Fibroblast of lung (primary cell): Measurements from ENCODE around the gene JTB. TPM values are rescaled to one million over a fixed set of nuclear protein-coding genes. Genes with fewer than 3 reads are reported as not detected.
A peak's percentile ranks its signal among the peaks of the same experiment; 100 is the strongest.

ENCODE experiments used
- DNase-seq, 2 donors: peaks; one replicate each; pipeline versions ENCODE4 v3.0.0 to v3.0.0-alpha.2; 2010; ENCODE audit warnings: low read depth in 2 of 2
- H2AFZ ChIP-seq: 2 replicates; pipeline ENCODE4 v1.5.1; 2012; ENCODE audit warnings: low read length, control low read depth, inconsistent platforms
- H3K27ac ChIP-seq: 2 replicates; pipeline ENCODE4 v1.5.1; 2011; ENCODE audit warnings: low read length, control low read depth; ENCODE audit not compliant: insufficient read depth
- H3K27me3 ChIP-seq: 2 replicates; pipeline ENCODE4 v1.5.1; 2011; ENCODE audit warnings: mild to moderate bottlenecking, low read length; ENCODE audit not compliant: control insufficient read depth, insufficient read depth
- H3K36me3 ChIP-seq: 2 replicates; pipeline ENCODE4 v1.5.1; 2011; ENCODE audit warnings: low read length; ENCODE audit not compliant: control insufficient read depth, insufficient read depth
- H3K4me1 ChIP-seq: 2 replicates; pipeline ENCODE4 v1.5.1; 2011; ENCODE audit warnings: low read length; ENCODE audit not compliant: control insufficient read depth, insufficient read depth; ENCODE audit errors: extremely low read depth
- H3K4me2 ChIP-seq: 2 replicates; pipeline ENCODE4 v1.5.1; 2011; ENCODE audit warnings: low read length, control low read depth; ENCODE audit not compliant: insufficient read depth; ENCODE audit errors: extremely low read depth
- H3K4me3 ChIP-seq, 4 experiments: fragments of 200-600 bp in 1 of 4; sonication (generic) in 1 of 4; replicated peaks in 1 of 4; 2 replicates each; pipeline ENCODE4 v1.5.1; 2011 to 2016; ENCODE audit warnings: low read length in 4 of 4, low read depth in 3 of 4, mild to moderate bottlenecking in 3 of 4, control low read depth in 2 of 4, inconsistent platforms in 1 of 4, mixed read lengths in 1 of 4; ENCODE audit not compliant: insufficient read depth in 1 of 4; ENCODE audit errors: control extremely low read depth in 1 of 4
- H3K79me2 ChIP-seq: 2 replicates; pipeline ENCODE4 v1.5.1; 2012; ENCODE audit warnings: mild to moderate bottlenecking, low read length, inconsistent platforms; ENCODE audit not compliant: control insufficient read depth, insufficient read depth
- H3K9ac ChIP-seq: 2 replicates; pipeline ENCODE4 v1.5.1; 2011; ENCODE audit warnings: mild to moderate bottlenecking, low read length, control low read depth; ENCODE audit not compliant: insufficient read depth
- H3K9me3 ChIP-seq: 2 replicates; pipeline ENCODE4 v1.5.1; 2012; ENCODE audit warnings: low read depth, low read length; ENCODE audit not compliant: control insufficient read depth, insufficient read depth
- H4K20me1 ChIP-seq: 2 replicates; pipeline ENCODE4 v1.5.1; 2011; ENCODE audit warnings: low read length; ENCODE audit not compliant: control insufficient read depth, insufficient read depth; ENCODE audit errors: extremely low read depth
- CTCF ChIP-seq, 2 donors: IDR thresholded peaks in 1 of 2; conservative IDR thresholded peaks in 1 of 2; 1 replicate in 1 of 2; 2 replicates in 1 of 2; pipeline ENCODE4 v1.5.1; 2011 to 2012; ENCODE audit warnings: low read length in 2 of 2, control low read depth in 1 of 2, inconsistent platforms in 1 of 2, low read depth in 1 of 2, mild to moderate bottlenecking in 1 of 2
- EZH2 ChIP-seq: IDR thresholded peaks from 2 replicates; pipeline ENCODE4 v1.5.1; 2012; ENCODE audit warnings: low read length, control low read depth, mild to moderate bottlenecking; ENCODE audit errors: missing control alignments
- polyA plus RNA-seq, 2 donors: library from polyadenylated mRNA; depleted of rRNA in 1 of 2; stranded (reverse) in 1 of 2; unstranded in 1 of 2; fragments of >200 nt; gene quantifications; 2 replicates each; pipeline ENCODE4 v1.2.1, GENCODE V29; 2011 to 2012; ENCODE audit warnings: missing spikeins in 1 of 2
- total RNA-seq: library from RNA; depleted of rRNA; stranded (reverse); fragments of >200 nt; gene quantifications from 2 replicates; pipeline ENCODE4 v1.2.1, GENCODE V29; 2014

The JTB gene
- total and polyA plus RNA-seq, 2 donors (not counting 1 experiment from before 2014, with no cell fraction given): 98.9 to 123 TPM

- no peak for DNase-seq
- H3K36me3 ChIP-seq: peaks cover 20% of the 10 kb centered on the region
- TF ChIP-seq CTCF (conservative IDR thresholded peaks at IDR 0.05 in 1 of 2, IDR thresholded peaks at IDR 0.05 in 1 of 2; ENCODE audit: low read depth in 1 of 2, low read length in 2 of 2) (no peak), EZH2 (no peak)
- H3K9me3 ChIP-seq: no peaks in the 10 kb centered on the region
- no peak overlapping the region for H3K4me3 ChIP-seq
- no peak overlapping the region for H3K27ac ChIP-seq
- H3K79me2 ChIP-seq: peaks cover 19% of the 10 kb centered on the region
- no peak overlapping the region for H3K9ac ChIP-seq
- H3K27me3 ChIP-seq: no peaks in the 10 kb centered on the region
- H3K4me1 ChIP-seq: peaks cover 2% of the 10 kb centered on the region
- H3K4me2 ChIP-seq: no peak overlapping the region
- no peaks in the 10 kb centered on the region for H4K20me1 ChIP-seq
- no peak overlapping the region for H2AFZ ChIP-seq
These were observed 26.3 kb downstream of the JTB start for GRCh38 chr1:153951183-153951582.

GRCh38 chr1:153946622-153947241, 30.7 kb downstream of the JTB start, which contains the start of gene DENND4B:
Gene DENND4B (minus strand): TSS chr1:153946718. CDS start chr1:153944374, 2,344 bp downstream.
- no peaks in the 10 kb centered on the region for H3K9me3 ChIP-seq
- peak within 1 kb of the TSS; percentile 52 for H2AFZ ChIP-seq
- peak within 1 kb of the TSS; percentile 94 for H3K27ac ChIP-seq
- H4K20me1 ChIP-seq: no peaks in the 10 kb centered on the region
- TF ChIP-seq EZH2 (no peak), CTCF (conservative IDR thresholded peaks at IDR 0.05 in 1 of 2, IDR thresholded peaks at IDR 0.05 in 1 of 2; ENCODE audit: low read depth in 1 of 2, low read length in 2 of 2) (peak; percentile 75 to 80)
- peak within 1 kb of the TSS; percentile 99 for H3K4me2 ChIP-seq
- peak within 1 kb of the TSS; percentile 94 for H3K9ac ChIP-seq
- H3K36me3 ChIP-seq: peaks cover 18% of the 10 kb centered on the region
- H3K4me1 ChIP-seq: peaks cover 4% of the 10 kb centered on the region
- H3K27me3 ChIP-seq: no peaks in the 10 kb centered on the region
- DNase-seq: peak; percentile 64 to 73
- peak within 1 kb of the TSS; percentile 66 to 91 (median 84) for H3K4me3 ChIP-seq
- peaks cover 15% of the 10 kb centered on the region for H3K79me2 ChIP-seq

- TF ChIP-seq EZH2 (no peak), CTCF (conservative IDR thresholded peaks at IDR 0.05 in 1 of 2, IDR thresholded peaks at IDR 0.05 in 1 of 2; ENCODE audit: low read depth in 1 of 2, low read length in 2 of 2) (no peak)
- peak; percentile 61 to 70 for DNase-seq
- H3K27me3 ChIP-seq: no peaks in the 10 kb centered on the region
- H4K20me1 ChIP-seq: no peaks in the 10 kb centered on the region
- H3K9me3 ChIP-seq: no peaks in the 10 kb centered on the region
- H3K27ac ChIP-seq: peak overlapping the region; percentile 94
- H3K9ac ChIP-seq: peak overlapping the region; percentile 94
- peaks cover 4% of the 10 kb centered on the region for H3K4me1 ChIP-seq
- H2AFZ ChIP-seq: peak overlapping the region; percentile 52
- H3K79me2 ChIP-seq: peaks cover 15% of the 10 kb centered on the region
- peak overlapping the region; percentile 66 to 91 (median 84) for H3K4me3 ChIP-seq
- peaks cover 15% of the 10 kb centered on the region for H3K36me3 ChIP-seq
- H3K4me2 ChIP-seq: peak overlapping the region; percentile 99
These were observed 31.5 kb downstream of the JTB start for GRCh38 chr1:153945795-153946621.
